Measurements from ENCODE around the gene METTL9.

DNA sequence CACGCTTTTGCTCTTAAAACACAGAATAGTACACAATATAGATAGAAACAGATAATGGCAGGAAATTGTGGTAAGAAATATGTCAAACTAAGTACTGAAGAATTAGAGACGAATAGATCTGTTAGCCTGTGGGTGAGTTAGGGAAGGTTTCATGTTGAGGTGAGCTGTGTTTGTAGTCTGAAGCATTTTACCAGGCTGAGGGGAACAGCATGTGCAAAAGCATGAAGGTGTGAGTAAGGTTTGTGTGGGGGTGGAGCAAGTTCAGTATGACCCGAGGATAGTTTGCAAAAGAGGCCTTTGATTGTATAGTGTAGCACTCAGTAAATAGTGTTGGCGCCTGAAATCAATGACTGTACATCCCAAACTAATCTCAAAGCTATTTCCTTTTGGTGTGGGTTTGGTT, 39.2 kb downstream of the METTL9 start:
- TF ChIP-seq POLR2A (IDR thresholded peaks at IDR 0.05; ENCODE audit: borderline replicate concordance, extremely low read depth, insufficient read depth, insufficient read length) (no peak), POLR2AphosphoS5 (IDR thresholded peaks at IDR 0.05; ENCODE audit: low read depth, low read length) (no peak), EZH2phosphoT487 (IDR thresholded peaks at IDR 0.05; ENCODE audit: borderline replicate concordance) (no peak), EZH2 (IDR thresholded peaks at IDR 0.05) (no peak), ZBTB33 (IDR thresholded peaks at IDR 0.05; ENCODE audit: extremely low read depth, insufficient replicate concordance, low read length) (no peak), CEBPB (IDR thresholded peaks at IDR 0.05; ENCODE audit: low read depth) (no peak), MAX (IDR thresholded peaks at IDR 0.05) (no peak), ZNF274 (IDR thresholded peaks at IDR 0.05; ENCODE audit: low read depth, low read length) (no peak), SP1 (IDR thresholded peaks at IDR 0.05; ENCODE audit: low read depth) (no peak), SRF (IDR thresholded peaks at IDR 0.05; ENCODE audit: low read depth) (no peak)
- TF ChIP-seq, protein P1, sequence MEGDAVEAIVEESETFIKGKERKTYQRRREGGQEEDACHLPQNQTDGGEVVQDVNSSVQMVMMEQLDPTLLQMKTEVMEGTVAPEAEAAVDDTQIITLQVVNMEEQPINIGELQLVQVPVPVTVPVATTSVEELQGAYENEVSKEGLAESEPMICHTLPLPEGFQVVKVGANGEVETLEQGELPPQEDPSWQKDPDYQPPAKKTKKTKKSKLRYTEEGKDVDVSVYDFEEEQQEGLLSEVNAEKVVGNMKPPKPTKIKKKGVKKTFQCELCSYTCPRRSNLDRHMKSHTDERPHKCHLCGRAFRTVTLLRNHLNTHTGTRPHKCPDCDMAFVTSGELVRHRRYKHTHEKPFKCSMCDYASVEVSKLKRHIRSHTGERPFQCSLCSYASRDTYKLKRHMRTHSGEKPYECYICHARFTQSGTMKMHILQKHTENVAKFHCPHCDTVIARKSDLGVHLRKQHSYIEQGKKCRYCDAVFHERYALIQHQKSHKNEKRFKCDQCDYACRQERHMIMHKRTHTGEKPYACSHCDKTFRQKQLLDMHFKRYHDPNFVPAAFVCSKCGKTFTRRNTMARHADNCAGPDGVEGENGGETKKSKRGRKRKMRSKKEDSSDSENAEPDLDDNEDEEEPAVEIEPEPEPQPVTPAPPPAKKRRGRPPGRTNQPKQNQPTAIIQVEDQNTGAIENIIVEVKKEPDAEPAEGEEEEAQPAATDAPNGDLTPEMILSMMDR (IDR thresholded peaks at IDR 0.05 in 2 of 3, conservative IDR thresholded peaks at IDR 0.05 in 1 of 3; ENCODE audit: borderline replicate concordance in 1 of 3, insufficient read depth in 1 of 3, low read depth in 2 of 3, low read length in 2 of 3) = no peak
